ENCODE measurements around the gene CTSZ. TPM values are rescaled to one million over a fixed set of nuclear protein-coding genes. Genes with fewer than 3 reads are reported as not detected.

The CTSZ gene
- total RNA-seq, result 49.0 and 50.7 TPM in 2 replicates

DNA sequence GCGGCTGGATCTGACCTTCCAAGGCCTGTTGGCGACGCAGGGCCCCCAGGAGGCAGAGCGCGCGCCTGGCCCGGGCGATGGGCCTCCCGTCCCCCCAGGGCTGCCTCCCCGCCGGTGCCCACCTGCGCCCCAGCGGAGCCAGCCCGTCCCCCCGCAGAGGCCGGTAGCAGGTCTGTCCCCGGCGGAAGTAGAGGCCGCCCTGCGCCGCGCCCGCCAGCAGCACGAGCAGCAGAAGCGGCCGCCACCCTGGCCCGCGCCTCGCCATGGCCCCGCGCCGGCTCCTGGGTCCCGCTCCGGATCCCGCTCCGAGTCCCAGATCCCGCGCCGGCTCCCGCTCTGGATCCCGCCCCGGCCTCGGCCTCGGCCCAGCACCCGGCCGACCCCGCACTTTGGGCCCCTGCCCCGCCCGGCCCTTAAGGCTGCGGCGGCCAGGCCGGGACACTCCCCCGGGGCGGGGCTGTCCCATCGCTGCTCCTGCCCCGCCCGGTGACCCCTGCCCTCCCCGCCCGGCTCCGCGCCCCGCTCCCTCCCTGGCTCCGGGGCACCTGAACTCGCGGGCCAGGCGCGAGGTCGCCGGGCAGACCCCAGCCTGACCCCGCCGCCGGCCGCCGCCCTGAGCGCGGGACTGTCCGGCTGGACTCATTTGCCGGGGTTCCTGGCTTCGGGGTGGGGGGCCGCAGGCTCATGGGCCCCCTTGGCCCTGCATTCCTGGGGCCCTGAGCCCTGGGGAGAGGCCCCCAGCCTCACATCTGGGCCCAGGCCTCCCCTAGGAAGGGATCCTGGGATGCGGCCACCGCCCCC lies at the start of gene CTSZ:
TSS of gene CTSZ (minus strand) at position 391 of the 801 bp plus-strand sequence. CDS start at position 265, 126 bp downstream.
- intact Hi-C loops (cut with micrococcal nuclease), result loop anchor here (1.0 to 10.0 kb wide), 2 partner anchors 25 to 702 kb away; partner anchors contain the start of genes ATP5F1E and RAB22A

- intact Hi-C loops (cut with micrococcal nuclease), result loop anchor here (1.0 kb wide), 2 partner anchors 167 to 441 kb away; no protein-coding TSS in a partner anchor
These were observed 48.2 kb upstream of the CTSZ start for GRCh38 chr20:59055302-59055701.

DNA sequence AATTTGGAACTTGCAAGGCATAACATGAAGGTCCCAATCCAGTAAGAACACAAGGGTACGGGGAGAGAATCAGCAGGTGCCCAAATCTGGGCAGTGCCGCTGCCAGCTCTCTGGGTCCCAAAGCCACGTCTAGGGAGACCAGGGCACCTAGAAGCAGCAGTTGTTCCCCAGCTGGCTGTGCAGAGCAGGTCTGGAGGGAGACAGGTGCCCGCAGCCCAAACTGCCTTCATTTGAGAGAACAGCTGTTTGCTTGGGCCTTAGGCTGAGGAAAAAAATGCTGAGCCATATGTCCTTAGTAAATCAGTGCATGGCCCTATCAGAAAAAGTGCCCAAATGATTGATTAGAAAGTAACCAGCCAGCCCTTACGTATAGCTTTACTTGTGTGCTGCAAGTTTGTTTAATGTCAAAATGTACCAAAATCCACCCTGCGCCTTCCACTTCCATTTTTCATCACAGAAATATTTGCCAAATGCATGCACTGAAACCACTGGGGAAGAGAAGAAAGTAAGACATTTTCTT lies 44.7 kb upstream of the CTSZ start:
- intact Hi-C loops (cut with micrococcal nuclease), result no loop called here

- intact Hi-C loops (cut with micrococcal nuclease), result no loop called here
These were observed 43.4 kb upstream of the CTSZ start for GRCh38 chr20:59050437-59050836.

DNA sequence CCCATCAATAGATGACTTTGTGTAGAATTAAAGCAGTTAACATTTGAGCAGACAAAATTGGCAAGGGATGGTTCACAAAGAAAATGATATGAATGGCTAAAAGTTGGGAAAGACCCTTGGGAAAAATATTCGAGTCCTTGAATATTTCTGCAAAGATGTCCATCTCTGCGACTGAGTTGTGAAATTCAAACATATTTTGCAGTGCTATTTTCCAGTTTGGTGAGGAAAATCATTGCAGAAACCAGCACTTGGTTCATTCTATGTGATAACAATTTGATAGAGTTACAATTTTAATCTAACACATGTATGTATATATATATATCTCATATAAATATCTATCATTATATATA lies 41.6 kb upstream of the CTSZ start:
- intact Hi-C loops (cut with micrococcal nuclease), result no loop called here

DNA sequence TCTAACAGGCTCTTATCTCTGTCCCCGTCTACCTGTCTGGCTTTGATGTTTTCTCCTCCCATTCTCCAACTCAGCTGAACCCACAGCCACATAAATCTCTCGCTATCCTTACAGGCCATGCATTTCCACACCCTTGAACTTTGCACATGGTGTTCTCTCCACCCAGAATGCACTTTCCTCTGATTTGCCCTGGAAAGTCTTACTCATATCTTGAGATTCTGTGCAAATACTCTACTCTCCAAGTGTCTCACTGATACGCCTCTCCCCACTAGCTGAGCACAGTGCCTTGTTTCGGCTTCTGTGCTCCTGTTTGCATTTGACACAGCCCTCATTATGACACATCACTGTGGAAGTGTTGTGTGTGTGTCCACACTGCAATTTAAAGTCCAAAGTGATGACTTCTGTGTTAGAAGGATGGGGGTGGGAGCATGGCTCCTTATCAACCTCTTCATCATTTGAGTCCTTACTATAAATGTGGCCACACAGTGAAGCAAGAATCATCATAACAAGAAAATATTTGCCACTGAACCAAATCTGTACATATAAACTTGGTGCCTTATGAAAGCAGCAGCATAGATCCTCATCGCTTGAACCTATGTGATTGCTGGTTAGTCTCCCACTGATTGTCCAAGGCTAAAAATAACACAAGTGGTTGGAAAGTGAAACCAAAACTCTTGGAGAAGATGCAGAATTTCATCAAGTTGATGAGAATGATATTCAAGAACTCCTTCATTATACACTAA lies 41.1 kb upstream of the CTSZ start:
- intact Hi-C loops (cut with micrococcal nuclease), result no loop called here

DNA sequence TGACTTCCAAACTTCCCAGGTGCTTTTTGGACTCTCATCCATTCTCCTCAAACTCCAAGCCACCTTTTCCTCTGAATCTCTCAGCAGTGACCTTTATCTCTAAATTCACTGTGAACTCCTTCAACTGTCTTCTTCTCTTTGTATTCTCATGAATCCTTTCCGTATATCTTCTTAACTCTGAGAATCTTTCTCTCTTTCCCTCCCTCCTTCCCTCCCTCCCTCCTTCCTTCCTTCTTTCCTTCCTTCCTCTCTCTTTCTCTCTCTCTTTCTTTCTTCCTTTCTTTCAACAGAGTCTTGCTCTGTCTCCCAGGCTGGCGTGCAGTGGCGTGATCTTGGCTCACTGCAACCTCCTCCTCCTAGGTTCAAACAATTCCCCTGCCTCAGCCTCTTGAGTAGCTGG lies 39.8 kb upstream of the CTSZ start:
- intact Hi-C loops (cut with micrococcal nuclease), result no loop called here

- intact Hi-C loops (cut with micrococcal nuclease), result loop anchor here (5.0 kb wide), 1 partner anchor 1652 kb away; the partner anchor contains the start of gene RBM38
These were observed 37.7 kb upstream of the CTSZ start for GRCh38 chr20:59044796-59045195.

- intact Hi-C loops (cut with micrococcal nuclease), result loop anchor here (5.0 kb wide), 1 partner anchor 1652 kb away; the partner anchor contains the start of gene RBM38
These were observed 37.2 kb upstream of the CTSZ start for GRCh38 chr20:59044295-59044694.

DNA sequence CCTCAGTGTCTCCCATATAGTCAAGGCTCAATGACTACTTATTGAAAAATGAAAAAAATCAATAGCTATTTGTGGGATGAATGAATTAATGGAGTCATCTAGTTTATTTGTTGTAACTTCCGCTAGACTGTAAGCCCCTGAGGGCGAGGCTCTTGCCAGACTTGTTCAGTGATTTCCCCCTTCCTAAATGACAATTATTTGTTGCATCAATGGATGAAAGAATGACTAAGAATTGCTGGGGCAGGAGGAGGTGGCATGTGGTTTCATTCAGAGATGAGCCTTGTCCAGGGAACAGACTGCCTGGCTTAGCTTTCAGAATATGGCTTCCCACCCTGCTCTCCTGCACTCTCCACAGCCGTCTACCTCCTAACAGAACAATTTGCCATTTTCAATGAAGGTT lies 36.6 kb upstream of the CTSZ start:
- intact Hi-C loops (cut with micrococcal nuclease), result loop anchor here (2.0 to 5.0 kb wide), 2 partner anchors 39 to 1651 kb away; partner anchors contain the start of gene RBM38

DNA sequence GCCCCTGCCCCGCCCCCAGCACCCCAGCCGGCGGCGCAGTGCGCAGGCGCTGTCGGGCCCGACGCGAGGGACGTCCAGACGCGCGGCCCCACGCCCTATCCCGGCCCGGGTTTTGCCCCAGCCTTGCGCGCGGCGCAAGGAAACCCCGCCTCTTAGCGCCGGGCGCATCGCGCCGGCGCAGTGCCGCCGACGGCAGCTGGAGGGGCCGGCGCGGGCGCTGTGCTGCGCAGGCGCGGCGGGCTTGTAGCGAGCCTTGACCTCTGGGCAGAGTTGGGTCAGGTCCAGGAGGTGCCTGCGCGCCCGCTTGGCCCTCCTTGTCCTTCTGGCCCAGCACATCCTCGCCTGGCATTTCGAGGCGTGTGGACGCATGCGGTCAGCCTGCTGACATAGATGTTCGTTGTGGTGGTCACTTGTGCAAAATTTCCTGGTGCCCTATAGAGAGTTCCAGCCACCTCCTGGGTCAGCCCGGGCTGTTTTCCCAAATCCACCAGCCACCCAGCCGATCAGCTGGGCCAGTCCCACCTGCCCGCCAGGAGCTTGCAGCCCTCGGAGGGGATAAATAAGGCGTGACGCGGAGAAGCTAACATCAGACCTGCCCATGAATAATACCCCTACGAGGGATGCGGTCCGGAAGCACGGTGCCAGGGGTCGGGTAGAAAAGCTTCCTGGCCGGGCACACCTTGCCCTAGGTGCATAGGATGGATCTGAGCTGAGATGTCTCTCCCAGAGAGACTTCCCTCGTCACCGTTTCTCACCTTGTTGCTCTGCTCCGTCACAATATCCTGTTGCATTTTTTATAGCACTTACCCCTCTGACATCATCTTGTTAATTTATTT lies 36.0 kb upstream of the CTSZ start:
- intact Hi-C loops (cut with micrococcal nuclease), result loop anchor here (1.0 to 5.0 kb wide), 5 partner anchors 11 to 1651 kb away; partner anchors contain the start of genes ATP5F1E, NELFCD, RBM38 and VAPB

- intact Hi-C loops (cut with micrococcal nuclease), result loop anchor here (1.0 to 5.0 kb wide), 5 partner anchors 10 to 1650 kb away; partner anchors contain the start of genes ATP5F1E, NELFCD, RBM38 and VAPB
These were observed 35.2 kb upstream of the CTSZ start, which contains the start of gene PRELID3B for GRCh38 chr20:59042151-59042795. Gene PRELID3B, minus strand, starts transcription at chr20:59042786. Its CDS starts 56 bp downstream, at chr20:59042730.

- intact Hi-C loops (cut with micrococcal nuclease), result loop anchor here (5.0 kb wide), 1 partner anchor 1649 kb away; the partner anchor contains the start of gene RBM38
These were observed 34.4 kb upstream of the CTSZ start for GRCh38 chr20:59041487-59041886.

GRCh38 chr20:59040667-59041066 lies 33.6 kb upstream of the CTSZ start:
- intact Hi-C loops (cut with micrococcal nuclease), result loop anchor here (5.0 kb wide), 1 partner anchor 1648 kb away; the partner anchor contains the start of gene RBM38

GRCh38 chr20:59039233-59039632 lies 32.2 kb upstream of the CTSZ start:
- intact Hi-C loops (cut with micrococcal nuclease), result no loop called here

GRCh38 chr20:59037386-59037785 lies 30.3 kb upstream of the CTSZ start:
- intact Hi-C loops (cut with micrococcal nuclease), result no loop called here

GRCh38 chr20:59035381-59035780 lies 28.3 kb upstream of the CTSZ start:
- intact Hi-C loops (cut with micrococcal nuclease), result no loop called here

DNA sequence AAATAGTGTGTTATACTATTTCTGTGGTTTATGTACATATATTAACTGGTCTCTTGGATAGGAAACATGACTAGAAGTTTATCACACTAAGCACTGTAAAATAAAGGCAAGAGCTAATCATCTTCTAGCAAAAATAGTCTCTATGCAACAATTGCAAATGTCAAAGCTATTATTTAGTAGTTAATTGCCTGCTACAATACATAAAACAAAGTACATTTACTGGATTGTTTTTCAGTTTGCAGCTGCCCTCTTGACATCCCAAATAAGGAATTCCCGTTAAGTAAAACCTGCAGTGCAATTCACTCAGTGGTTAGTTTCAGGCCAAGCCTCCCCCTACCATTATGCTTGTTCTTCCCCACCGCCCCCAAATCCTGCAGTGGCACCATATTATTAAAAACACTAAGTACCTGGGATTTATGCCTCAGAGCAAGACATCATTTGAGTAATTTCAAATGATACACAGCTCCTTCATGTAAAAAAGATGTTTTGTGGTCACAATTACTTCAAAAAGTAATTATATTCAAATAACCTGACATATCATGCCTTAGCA lies 26.6 kb upstream of the CTSZ start:
- intact Hi-C loops (cut with micrococcal nuclease), result loop anchor here (2.0 to 5.0 kb wide), 6 partner anchors 17 to 796 kb away; partner anchors contain the start of gene VAPB

GRCh38 chr20:59033093-59033492 lies 26.0 kb upstream of the CTSZ start:
- intact Hi-C loops (cut with micrococcal nuclease), result loop anchor here (2.0 to 5.0 kb wide), 6 partner anchors 16 to 796 kb away; partner anchors contain the start of gene VAPB
